GM21423 (cell line): ENCODE data around the gene BHLHE40.

ENCODE experiments used
- ATAC-seq: cut with Tn5 transposase; IDR thresholded peaks from one replicate; pipeline ENCODE4 v1.9.1; 2021; ENCODE audit warnings: mild to moderate bottlenecking, moderate library complexity; ENCODE audit not compliant: unreplicated experiment

Gene BHLHE40

DNA sequence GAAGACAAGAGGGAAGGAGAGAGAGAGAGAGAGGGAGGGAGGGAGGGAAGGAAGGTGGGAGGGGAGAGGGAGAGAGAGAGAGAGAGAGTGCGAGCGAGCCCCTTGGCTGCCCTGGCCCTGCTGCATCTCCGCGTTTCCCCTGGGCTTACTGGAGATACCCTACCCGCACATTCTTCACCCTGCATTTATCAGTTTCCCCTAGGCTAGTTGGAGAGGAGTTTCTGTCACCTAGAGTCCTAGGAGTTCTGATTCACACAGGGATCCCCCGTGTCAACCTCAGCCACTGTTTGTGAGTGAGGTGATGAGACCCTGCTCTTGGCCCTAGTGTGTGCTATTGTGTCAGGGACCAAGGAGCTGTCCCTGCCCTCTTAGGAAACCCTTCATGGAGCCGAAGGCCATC lies 18.7 kb downstream of the BHLHE40 start:
- no peak for ATAC-seq

DNA sequence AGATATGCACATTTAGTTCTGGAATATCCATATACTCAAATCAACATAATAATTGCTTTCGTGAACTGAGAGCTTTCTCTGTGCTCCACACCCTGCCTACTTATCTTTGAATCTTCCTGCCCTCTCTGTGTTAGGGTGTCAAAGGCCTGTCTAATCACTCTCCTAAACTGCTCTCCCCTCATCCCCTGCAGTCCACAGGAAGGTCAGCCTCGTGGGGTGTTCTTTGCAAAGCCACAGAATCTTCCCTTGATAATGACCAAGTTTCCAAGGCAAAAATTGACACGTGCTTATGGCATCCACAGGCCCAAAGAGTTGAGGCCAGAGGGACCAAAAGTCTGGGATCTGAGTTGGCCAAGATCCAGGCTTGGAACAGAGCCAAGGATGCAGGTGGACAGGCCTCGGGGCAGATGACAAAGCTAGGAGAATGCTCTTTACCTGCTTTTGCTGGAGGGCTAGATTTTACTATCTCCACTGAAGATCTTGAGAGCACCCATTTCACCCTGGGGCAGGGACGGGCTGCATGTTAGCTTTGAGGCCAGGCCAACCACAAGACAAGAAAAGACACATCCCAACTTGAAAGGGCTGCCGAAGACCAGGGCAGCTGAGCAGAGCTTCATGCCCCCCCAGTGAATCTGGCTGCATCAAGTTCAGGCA lies 20.4 kb downstream of the BHLHE40 start:
- ATAC-seq, result no peak

DNA sequence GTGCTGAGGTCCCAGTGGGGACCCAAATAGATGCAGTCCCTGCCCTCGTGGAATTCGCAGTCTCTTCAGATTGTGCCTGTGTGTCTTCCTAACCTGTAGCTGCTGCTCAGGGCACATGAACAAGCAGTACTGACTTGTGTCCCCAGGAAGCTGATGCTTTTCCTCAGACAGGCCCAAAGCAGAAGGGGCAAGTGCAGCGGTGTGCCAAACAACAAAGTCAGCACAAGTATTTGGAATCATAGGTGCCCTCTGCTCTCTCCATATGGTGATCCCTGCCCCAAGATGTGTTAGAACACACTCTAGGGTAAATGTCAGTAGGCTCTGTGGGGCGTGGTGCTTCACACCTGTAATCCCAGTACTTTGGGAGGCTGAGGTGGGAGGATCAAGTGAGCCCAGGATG lies 21.9 kb downstream of the BHLHE40 start:
- no peak for ATAC-seq

DNA sequence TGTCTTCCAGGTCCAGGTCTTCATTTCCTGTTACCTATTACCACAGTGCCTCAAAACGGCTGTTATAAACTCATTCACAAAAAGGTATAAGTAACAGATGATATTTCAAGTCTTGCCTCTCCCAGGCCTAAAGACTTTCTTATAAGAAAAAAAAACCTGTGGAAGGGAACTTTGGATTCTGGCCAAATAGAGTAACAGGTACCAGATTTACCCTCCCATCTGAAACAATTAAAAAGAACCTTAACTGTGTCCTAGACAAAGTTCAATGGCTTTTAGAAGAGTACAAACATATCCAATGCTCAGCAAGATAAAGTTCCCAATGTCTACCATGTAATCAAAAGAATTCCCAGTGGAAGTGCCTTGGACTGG lies 22.6 kb downstream of the BHLHE40 start:
- no peak for ATAC-seq

DNA sequence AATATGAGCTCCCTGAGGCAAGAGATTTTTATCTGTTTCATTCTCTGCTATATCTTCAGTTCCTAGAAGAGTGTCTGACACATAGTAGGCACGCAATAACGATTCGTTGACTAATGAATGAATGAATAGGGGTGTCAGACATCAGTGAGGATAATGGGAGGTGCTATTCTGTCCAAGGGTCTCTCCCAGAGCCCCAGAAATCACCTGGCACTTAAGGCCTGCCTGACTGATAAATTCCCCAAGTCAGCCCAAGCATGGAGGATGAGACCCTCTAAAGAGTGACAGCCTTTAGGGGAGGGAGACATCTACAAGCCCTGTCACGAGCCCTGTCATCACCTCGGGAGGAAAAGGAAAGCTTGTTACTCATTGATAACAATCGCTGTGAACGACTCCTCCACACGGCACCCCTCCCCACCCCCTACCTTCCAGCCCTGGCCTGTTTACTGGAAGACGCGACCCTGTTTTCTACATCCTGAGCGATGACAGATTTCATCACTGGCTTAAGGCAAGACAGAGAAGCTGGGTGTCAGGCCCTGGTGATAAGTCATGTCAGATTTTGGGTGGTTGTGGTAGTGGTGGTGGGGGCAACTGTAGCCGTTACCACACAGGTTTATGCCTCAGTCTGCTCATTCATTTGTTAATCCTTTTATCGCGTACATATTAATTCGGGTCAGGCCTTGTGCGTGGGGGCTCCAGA lies 23.1 kb downstream of the BHLHE40 start:
- no peak for ATAC-seq

DNA sequence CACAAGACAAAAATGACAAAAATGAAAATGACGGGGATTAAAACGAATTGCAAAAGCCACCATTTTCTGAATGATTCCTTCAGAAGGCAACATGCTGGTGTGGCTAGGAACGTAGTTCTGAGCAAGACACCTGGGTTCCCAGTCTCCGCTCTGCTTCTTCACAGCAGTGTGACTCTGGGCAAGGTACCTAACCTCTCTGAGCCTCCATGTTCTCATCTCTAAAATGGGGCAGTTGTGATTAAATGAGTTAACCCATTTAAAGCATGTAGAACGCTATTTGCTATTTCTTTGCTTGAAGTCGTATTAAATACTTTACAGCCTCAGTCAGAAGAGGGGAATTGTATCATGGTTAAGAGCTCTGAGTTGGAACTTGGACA lies 23.6 kb downstream of the BHLHE40 start:
- ATAC-seq, result no peak

DNA sequence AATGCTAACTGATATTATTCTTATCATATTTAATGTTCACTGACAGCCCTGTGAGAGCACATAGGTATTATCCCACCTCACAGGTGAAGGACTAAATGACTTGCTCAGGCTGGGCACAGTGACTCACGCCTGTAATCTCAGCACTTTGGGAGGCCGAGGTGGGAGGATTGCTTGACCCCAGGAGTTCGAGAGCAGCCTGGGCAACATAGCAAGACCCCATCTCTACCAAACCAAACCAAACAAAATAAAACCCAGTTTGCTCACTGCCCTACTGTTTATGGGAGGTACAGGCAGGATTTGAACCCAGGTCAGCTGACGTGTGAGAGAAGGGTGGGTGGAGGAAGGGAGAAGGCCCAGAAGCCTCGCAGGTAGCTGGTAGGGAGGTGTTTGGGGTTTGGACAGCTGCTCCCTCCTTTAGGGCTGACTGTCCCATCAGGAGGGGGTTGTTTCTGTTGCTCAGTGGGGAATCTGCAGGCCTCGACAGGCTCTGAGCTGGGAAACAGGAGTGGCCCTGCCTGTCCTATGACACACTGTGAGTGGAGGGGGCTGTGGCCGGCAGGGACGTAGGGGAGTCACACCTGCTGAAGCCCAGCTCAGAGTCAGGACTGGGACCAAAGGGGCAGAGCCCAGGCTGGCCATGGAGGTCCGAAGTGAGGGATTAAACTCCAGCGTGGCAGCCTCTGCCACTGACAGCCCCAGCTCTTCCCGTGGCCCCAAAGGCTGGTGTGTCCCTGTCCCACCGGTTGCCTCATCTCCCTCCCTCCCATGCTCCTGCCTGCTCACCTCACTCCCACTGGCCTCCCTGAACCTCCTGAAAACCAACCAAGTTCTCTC lies 25.3 kb downstream of the BHLHE40 start:
- no peak for ATAC-seq

DNA sequence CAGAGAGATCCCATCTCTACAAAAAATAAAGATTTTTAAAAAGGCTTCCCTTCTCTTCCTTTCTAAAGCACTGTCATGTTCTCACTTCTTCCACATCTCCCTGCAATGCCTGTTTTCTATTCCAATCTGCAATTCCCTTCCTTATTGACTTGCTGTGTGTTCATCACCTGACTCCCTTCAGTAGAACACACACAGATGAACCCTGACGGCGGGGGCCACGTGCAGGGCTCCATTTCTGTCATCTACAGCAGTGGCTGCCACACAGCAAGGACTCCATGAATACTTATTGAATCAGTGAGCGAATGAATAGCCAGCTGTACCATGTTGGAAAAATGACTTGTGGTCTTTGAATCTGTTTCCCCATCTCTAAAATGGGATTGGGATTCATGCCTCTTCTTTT lies 26.1 kb downstream of the BHLHE40 start:
- no peak for ATAC-seq

DNA sequence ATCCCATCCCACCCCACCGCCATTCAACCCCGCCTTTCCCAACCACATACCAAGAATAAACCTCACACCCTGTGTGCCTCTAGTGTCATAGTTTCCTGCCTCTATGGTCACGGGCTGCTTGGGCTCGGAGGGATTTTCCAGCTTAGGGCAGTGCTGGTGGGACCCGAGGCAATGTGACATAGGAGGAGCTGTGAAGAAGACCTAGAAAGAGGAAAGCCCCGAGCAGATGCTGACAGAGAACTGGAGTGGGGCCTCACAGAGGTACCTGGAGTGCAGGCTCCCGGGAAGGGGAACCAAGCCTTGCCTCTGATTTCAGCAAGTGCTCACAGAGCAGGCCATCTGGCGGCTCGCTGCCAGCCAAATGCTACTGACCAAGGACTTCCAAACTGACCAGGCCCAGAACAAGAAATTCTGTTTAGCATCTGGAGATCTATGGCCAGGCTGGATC lies 27.5 kb downstream of the BHLHE40 start:
- ATAC-seq, result peak; percentile 58

DNA sequence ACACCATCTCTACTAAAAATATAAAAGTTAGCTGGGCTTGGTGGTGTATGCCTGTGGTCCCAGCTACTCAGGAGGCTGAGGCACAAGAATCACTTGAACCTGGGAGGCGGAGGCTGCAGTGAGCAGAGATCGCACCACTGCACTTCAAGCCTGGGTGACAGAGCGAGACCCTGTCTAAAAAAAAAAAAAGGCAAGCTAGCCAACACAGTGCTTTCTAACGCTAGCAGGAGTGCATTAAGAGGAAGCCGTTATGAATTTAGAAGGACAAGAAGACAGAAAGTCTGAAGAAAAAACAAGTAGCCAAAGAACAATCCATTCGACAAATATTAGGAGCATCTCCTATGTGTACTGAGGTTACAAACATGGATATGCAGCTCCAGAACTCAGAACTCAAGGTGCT lies 28.6 kb downstream of the BHLHE40 start:
- ATAC-seq, result peak; percentile 16

DNA sequence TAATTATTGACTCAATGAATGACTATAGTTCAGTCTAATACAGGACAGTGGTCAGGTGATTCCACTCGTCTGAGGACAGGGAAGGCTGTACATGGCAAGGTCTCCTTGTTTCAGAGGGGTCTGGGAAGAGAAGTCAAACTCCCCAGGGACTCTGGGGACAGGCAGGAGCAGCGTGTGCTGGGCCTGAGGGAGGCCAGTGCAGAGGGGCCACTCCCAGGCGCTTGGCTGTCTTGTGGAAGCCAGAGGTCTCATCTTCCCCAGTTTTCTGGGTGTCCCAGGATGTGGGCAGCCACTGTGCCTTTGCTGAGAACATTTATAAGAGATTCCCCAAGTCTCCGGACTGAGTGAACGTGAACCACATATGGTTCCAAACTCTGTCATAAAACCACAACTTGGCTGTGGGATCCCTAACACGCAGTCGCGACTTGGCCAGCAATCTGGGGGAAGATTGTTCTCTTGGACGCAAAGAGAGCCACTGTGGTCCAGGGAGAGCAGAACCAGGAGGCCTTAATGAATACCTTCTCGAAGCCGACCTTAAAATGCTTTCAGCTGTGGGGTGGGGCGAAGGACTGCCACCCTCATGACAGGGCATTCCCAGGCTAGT lies 30.4 kb downstream of the BHLHE40 start:
- no peak for ATAC-seq

DNA sequence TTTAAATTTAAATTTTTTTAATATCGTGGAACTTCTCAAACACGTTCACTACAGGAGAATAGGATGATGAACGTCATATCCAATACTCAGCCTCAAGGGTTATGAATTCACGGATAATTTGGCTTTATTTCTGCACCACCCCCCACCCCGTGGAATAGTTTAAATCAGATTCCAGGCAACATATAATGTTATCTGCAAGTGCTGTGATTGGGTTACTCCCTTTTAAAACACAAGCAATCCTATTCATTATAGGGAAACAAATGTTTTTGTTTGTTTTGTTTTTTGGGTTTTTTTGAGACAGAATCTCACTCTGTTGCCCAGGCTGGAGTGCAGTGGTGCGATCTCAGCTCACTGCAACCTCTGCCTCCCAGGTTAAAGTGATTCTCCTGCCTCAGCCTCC lies 30.9 kb downstream of the BHLHE40 start:
- ATAC-seq, result no peak

DNA sequence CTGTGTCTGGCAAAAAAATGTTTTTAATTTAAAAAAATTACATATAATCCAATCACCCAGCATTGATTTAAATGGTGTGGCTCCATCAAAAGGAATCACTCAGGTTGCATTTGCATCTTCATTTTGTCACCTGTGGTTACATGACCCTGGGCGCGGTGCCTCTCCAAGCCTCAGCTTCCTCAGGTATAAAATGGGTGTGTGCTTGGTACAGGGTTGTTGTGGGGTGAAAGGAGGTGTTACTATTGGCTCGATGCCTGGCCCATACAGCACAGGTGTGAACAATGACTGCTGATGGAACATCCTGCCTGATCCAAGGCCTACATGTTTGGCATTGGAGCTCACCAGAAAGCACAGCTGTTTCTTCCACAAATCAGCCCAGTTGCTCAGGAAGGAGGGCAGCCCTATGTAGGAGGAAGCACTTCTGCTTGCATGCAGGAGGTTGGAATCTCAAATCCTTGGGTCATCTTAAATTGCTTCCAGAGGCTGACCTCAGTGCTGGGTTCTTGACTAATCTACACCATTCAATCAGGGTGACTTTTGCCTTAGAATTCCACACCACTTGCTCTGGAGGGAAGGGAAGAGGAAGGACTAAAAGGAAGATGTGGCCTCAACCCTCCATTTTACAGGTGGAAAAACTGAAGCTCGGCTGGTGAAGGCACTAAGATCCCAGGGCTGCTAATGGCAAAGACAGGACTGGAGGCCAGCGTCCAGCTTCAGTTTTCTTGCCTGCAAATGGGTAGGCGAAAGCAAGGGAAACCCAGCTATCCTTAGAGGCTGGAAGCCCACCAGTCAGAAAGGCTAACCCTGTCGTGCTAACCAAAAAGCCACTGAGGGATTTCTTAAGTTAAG lies 31.7 kb downstream of the BHLHE40 start:
- no peak for ATAC-seq

DNA sequence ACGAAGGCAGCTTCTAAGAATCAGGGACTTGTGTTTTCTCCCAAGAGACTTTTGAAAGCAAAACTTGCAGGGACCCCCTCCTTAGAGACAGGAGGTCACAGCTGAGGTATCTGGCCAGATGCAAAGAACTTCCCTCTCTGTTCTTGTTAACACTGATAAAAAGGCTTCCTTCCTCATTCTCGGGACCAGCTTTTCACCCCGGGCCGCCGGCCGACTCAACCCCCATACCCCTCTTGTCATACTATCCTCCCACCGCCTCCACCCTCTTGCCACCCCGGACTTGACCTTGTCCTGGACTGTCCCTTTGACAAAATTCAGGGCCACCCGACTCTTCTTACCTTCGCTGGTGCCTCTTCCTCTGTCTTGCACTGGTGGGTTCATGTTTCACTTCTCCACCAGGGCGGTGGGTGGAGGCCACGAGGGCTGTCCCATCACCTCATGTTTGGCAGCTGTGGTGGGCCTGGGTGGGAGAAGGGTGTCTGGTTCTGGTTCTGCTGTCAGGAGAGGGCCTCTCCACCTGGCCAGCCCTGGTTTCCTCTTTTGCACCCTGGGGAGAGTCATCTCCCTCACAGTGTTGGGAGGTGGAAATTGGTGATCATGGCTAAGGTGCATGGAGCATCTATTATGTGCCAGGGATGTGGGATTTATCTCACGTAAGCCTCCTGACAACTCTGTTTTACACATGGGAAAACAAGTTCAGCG lies 32.5 kb downstream of the BHLHE40 start:
- peak; percentile 52 for ATAC-seq

DNA sequence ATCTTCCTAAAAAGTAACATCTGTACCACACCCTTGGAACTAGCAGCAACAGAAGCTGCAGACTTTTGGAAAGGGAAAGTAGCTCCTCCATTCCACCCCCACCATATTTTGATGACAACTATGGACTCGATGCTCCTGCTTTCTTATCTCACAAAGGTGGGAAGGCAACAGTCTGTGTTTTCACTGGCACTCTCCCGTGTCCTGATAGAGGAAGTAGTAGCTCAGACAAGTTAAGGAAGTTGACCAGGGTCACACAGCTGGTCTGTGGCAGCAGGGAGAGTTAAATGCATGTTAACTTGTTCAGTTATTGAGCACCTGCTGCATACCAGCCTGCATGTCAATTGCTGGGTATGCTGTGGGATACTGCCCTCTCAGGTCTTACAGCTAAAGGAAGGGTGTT lies 33.1 kb downstream of the BHLHE40 start:
- no peak for ATAC-seq

DNA sequence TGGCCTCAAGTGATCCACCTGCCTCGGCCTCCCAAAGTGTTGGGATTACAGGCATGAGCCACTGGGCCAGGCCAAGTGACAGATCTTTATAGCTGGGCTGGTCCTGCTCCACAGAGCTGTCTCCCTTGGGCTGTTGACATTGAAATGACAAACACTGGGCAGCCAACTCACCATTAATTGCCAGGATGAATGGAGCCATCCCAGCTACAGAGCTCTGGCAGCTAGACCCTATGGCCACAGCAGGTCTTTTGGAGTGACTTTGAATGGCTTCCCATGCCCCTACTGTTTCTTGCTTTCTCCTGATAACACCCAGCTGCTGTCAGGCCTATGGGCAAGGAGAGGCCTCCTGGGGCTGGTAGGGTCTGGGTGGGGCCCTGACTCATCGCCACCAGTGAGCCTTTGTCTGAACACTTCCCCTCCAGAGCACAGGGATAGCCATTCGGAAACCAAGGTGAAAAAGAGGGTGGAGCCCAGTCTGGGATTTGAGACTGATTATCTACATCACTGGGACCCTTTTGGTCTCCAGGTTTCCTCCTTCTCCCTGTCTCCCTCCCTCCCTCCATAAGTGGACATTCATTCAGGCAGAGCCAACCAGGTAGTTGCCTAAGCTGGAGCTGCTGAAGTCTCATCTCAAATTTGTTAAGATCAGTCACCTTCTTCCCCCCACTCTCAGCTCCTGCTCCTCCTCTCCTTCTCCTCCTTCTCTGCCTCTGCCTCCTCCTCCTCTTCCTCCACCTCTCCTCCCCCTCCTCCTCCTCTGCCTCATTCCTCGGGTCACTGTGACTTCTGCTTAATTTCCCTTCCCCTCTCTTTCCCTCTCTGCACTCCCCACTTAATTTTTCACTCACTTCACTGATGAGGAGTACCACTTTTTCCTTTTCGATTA lies 34.0 kb downstream of the BHLHE40 start:
- ATAC-seq, result no peak

DNA sequence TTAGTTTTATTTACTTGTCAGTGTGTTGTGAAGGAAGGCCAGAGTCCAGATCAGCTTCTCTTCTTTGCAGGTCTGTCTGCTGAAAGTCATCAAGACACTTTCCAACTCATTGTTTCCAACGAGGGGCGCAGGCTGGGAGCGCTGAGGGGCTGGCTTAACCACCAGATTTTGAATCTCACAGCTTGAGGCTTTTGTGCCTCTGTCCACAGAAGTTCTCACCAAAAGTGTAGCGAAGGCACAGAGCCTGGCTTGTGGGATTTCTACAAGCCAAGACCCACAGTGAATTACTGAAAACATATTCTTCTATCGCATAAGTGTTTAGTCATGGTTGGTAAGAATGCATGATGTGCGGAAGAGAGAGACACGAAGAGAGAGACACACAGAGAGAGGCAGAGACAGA lies 35.2 kb downstream of the BHLHE40 start:
- no peak for ATAC-seq

DNA sequence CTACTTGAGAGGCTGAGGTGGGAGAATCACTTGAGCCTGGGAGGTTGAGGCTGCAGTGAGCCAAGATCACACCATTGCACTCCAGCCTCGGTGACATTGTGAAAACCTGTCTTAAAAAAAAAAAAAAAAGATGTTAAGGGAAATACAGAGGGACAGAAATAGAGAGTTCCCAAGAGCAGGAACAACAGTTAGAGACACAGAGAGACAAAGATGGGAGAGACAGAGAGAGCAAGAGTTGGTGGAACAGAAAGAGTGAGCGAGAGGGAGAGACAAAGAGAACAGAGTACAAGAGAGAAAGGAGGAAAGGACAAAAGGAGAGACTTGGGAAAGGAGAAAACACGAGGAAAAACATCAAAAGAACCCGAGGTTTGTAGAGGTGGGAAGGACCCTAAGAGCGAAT lies 35.8 kb downstream of the BHLHE40 start:
- no peak for ATAC-seq
